NCI-H460 (cell line): Measurements from ENCODE around the gene BACE1. TPM values are rescaled to one million over a fixed set of nuclear protein-coding genes. Genes with fewer than 3 reads are reported as not detected.
"Not testable (repeated sequence)": the region's sequence is repeated elsewhere in the genome, so short reads cannot be mapped to it uniquely, and the experiment has no call there.

Experiments
- DNase-seq: peaks from one replicate; pipeline ENCODE4 v3.0.0-alpha.2; 2016; ENCODE audit warnings: low read depth; ENCODE audit errors: extremely low read depth
- polyA plus RNA-seq: library from polyadenylated mRNA; depleted of rRNA; stranded (reverse); fragments of >200 nt; gene quantifications from 2 replicates; pipeline ENCODE4 v1.2.3, GENCODE V29; 2014; cell fraction: nucleus; rRNA removed
- total RNA-seq: library from RNA; depleted of rRNA; stranded (reverse); fragments of >200 nt; shearing (Covaris generic); gene quantifications from 2 replicates; pipeline ENCODE4 v1.2.3, GENCODE V29; 2014; rRNA removed

The BACE1 gene
- 6.0 and 6.6 TPM in 2 replicates for total RNA-seq
- 9.6 and 12.5 TPM in 2 replicates for polyA plus RNA-seq

- peak; percentile 65 for DNase-seq
These were observed at the start of gene BACE1 for GRCh38 chr11:117316197-117316961. TSS of gene BACE1 (minus strand) at chr11:117316256. CDS start at chr11:117315795, 461 bp downstream.

- DNase-seq, result no peak
These were observed 45.4 kb upstream of the BACE1 start for GRCh38 chr11:117361432-117361831.

GRCh38 chr11:117356126-117356890 is 40.3 kb upstream of the BACE1 start:
- no peak for DNase-seq

- no peak for DNase-seq
These were observed 38.5 kb upstream of the BACE1 start for GRCh38 chr11:117354550-117354949.

GRCh38 chr11:117345039-117345438 is 29.0 kb upstream of the BACE1 start:
- no peak for DNase-seq

- DNase-seq, result no peak
These were observed 21.0 kb upstream of the BACE1 start for GRCh38 chr11:117337076-117337475.

- no peak for DNase-seq
These were observed 19.3 kb upstream of the BACE1 start for GRCh38 chr11:117335399-117335798.

- DNase-seq, result no peak
These were observed 18.8 kb upstream of the BACE1 start for GRCh38 chr11:117334896-117335295.

- DNase-seq, result no peak
These were observed 17.9 kb upstream of the BACE1 start for GRCh38 chr11:117333917-117334316.

- DNase-seq, result no peak
These were observed 16.8 kb upstream of the BACE1 start for GRCh38 chr11:117332843-117333242.

- no peak for DNase-seq
These were observed 12.4 kb upstream of the BACE1 start for GRCh38 chr11:117328375-117329010.

GRCh38 chr11:117327567-117328374 is 11.7 kb upstream of the BACE1 start, which contains the start of gene CEP164:
TSS of gene CEP164 (plus strand) at chr11:117327854. CDS start at chr11:117338587, 10,733 bp downstream.
- peak; percentile 93 for DNase-seq

- DNase-seq, result not testable (repeated sequence)
These were observed 11.2 kb upstream of the BACE1 start for GRCh38 chr11:117327255-117327566.

- DNase-seq, result no peak
These were observed 3.3 kb upstream of the BACE1 start for GRCh38 chr11:117319214-117319840.

GRCh38 chr11:117318738-117319137 is 2.7 kb upstream of the BACE1 start:
- no peak for DNase-seq

- DNase-seq, result no peak
These were observed 515 bp downstream of the BACE1 start for GRCh38 chr11:117315285-117316196.

- no peak for DNase-seq
These were observed 1.2 kb downstream of the BACE1 start for GRCh38 chr11:117314840-117315239.

- DNase-seq, result no peak
These were observed 2.0 kb downstream of the BACE1 start for GRCh38 chr11:117313828-117314768.
